Subcutaneous abdominal adipose tissue (tissue), 5 donors: ENCODE data around the gene ACTRT3.
"Not testable (repeated sequence)": the region's sequence is repeated elsewhere in the genome, so short reads cannot be mapped to it uniquely, and the experiment has no call there.

ENCODE experiments used
- H3K27ac ChIP-seq: one replicate; pipeline ENCODE4 v1.7.0; 2013; ENCODE audit warnings: low read depth, mild to moderate bottlenecking, inconsistent platforms, low read length, moderate library complexity
- H3K27me3 ChIP-seq, 5 donors: one replicate each; pipeline ENCODE4 v1.7.0; 2013; ENCODE audit warnings: low read length in 5 of 5, inconsistent platforms in 1 of 5; ENCODE audit not compliant: control insufficient read depth in 5 of 5, insufficient read depth in 4 of 5
- H3K36me3 ChIP-seq, 5 donors: one replicate each; pipeline ENCODE4 v1.7.0; 2013; ENCODE audit warnings: low read length in 5 of 5; ENCODE audit not compliant: control insufficient read depth in 5 of 5, insufficient read depth in 5 of 5
- H3K4me1 ChIP-seq, 5 donors: one replicate each; pipeline ENCODE4 v1.7.0; 2013; ENCODE audit warnings: low read length in 5 of 5, mild to moderate bottlenecking in 3 of 5, moderate library complexity in 1 of 5; ENCODE audit not compliant: control insufficient read depth in 5 of 5, insufficient read depth in 5 of 5
- H3K4me3 ChIP-seq, 5 donors: one replicate each; pipeline ENCODE4 v1.7.0; 2013; ENCODE audit warnings: low read length in 5 of 5, low read depth in 1 of 5
- H3K9ac ChIP-seq, 5 donors: one replicate each; pipeline ENCODE4 v1.7.0; 2013; ENCODE audit warnings: low read length in 5 of 5, mild to moderate bottlenecking in 4 of 5, moderate library complexity in 3 of 5
- H3K9me3 ChIP-seq, 5 donors: one replicate each; pipeline ENCODE4 v1.7.0; 2013; ENCODE audit warnings: low read length in 5 of 5; ENCODE audit not compliant: control insufficient read depth in 5 of 5
- donor health status: healthy.
- donor health status: healthy.
- donor health status: healthy.
- donor health status: healthy.
- donor health status: healthy.

ACTRT3 gene

GRCh38 chr3:169718415-169718814, 50.9 kb downstream of the ACTRT3 start:
- not testable (repeated sequence) for H3K9me3 ChIP-seq, H3K27me3 ChIP-seq, H3K9ac ChIP-seq, H3K4me3 ChIP-seq, H3K36me3 ChIP-seq, H3K4me1 ChIP-seq, H3K27ac ChIP-seq
